SW480 (cell line): Measurements from ENCODE around the gene TSPAN1.
"Not testable (repeated sequence)": the region's sequence is repeated elsewhere in the genome, so short reads cannot be mapped to it uniquely, and the experiment has no call there.

Source experiments
- DNase-seq: peaks from one replicate; pipeline ENCODE4 v3.0.0-alpha.2; 2016; ENCODE audit warnings: low spot score

TSPAN1 gene

DNA sequence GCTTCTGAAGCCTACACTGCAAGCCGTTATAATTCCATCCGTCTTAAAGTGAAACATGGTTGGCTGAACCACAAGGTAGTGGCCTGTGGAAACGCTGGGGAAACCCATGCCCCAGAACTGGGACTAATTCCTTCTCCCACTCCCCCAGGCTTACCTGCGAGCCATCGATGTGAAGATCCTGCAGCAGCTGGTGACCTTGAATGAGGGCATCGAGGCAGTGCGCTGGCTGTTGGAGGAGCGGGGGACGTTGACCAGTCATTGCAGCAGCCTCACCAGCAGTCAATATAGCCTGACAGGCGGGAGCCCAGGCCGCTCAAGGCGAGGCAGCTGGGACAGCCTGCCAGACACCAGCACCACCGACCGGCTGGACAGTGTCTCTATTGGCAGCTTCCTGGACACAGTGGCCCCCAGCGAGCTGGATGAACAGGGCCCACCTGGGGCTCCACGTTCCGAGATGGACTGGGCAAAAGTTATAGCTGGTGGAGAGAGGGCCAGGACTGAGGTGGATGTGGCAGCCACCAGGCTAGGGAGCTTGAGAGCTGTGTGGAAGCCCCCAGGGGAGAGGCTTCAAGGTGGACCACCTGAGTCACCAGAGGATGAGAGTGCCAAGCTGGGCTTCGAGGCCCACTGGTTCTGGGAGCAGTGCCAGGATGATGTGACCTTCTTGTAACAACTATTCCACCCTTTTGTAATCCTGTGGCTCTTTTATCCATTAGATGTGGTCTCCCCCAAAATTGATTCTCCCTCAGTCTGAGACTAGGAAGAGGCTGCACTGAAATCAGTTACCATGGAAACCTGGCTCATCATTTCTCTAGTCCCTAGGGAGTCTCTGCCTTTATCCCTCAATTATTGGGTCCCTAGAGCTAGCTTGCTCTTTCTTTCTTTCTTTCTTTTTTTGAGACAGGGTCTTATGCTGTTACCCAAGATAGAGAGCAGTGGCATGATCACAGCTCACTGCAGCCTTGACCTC is 44.9 kb downstream of the TSPAN1 start:
- no peak for DNase-seq

DNA sequence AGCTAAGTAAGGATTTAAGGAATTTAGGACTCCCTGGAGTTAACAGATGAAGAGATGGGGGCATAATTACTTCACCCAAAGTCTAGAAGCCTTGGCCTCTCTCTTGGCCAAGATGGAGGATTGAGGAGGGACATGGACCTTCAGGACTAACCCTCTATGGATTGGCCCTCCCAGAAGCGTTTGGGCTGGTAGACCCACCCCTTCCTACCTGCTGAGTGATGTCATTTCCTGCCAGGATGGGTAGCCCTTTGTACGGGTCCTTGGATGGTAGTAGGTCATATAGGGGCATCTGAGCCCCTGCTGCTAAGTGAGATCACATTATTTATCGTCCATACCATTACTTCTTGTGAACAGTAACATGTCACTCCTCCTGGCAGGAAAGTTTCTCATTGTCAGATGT is 45.9 kb downstream of the TSPAN1 start:
- DNase-seq = no peak

DNA sequence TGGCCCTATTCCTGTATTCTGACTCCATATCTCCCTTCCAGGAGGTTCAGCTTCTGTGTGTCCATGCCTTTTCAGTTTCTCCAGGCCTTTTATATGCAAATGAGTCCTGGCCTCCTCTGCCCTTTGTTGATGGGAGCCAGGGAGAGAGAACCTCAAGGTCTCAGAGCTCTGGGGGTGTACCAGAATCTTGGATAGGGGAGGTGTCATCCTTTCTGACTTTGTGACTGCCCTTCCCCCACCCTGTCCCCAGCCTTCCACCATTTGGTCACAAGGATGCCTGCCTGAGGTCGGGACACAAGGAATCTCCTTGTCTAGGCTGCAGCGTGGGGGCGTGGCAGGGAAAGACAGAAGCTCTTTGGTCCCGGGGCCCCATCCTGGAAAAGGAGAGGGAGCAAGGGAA is 46.9 kb downstream of the TSPAN1 start:
- peak; percentile 20 for DNase-seq

DNA sequence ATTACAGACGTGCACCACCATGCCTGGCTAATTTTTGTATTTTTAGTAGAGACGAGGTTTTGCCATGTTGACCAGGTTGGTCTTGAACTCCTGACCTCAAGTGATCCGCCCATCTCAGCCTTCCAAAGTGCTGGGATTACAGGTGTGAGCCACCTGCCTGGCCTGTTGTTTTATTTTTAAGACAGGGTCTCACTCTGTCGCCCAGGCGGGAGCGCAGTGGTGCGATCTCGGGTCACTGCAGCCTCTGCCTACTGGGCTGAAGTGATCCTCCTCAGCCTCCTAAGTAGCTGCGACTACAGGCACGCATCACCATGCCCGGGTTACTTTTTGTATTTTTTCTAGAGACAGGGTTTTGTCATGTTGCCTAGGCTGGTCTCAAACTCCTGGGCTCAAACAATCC is 48.2 kb downstream of the TSPAN1 start:
- DNase-seq = not testable (repeated sequence)

DNA sequence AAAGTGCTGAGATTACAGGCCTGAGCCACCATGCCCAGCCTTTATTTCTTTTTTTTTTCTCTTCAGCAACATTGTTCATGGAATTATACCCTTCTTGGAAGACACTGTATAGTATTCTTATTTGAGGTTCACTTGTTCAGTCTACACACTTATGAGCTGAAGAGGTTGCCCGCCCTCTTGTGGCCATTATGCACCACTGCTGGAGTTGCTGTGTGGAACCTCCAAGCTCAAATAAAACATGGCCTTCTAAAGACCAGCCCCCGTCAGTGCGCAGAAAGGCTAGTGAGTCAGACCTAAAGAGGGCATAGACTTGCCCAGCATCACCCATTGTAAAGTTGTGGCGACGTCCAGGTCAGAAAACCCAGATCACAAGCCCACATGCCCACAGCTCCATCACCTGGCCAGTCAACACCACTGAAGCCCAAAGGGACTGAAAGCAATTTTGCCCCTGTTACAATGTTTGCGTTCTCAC is 48.6 kb downstream of the TSPAN1 start:
- peak; percentile 92 for DNase-seq

DNA sequence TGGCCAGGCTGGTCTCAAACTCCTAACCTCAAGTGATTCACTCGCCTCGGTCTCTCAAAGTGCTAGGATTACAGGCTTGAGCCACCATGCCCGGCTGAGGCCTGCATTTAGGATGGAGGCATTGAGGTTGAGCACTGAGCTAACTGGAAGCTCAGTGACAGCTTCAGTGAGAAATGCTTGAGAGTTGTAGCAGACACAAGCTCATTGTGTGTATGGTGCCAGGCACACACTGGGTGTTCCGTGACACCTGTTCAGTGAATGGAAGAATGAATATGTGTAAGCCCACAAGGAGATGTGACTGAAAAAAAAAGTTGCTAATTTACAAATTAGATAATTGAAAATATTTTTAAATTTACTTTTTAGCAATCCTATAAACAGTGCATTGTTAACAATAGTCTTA is 50.1 kb downstream of the TSPAN1 start:
- no peak for DNase-seq

DNA sequence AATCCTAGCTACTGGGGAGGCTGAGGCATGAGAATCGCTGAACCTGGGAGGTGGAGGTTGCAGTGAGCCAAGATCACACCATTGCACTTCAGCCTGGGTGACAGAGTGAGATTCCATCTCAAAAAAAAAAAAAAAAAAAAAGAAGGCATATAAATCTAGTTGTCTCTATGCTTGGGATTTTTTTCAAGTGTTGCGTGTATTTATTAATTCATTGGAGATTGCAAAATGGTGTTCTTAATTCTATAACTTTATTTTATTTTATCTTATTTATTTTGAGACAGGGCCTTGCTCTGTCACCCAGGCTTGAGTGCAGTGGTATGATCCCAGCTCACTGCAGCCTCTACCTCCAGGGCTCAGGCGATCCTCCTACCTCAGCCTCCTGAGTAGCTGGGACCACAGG is 56.3 kb downstream of the TSPAN1 start:
- not testable (repeated sequence) for DNase-seq
